ENCODE data around the gene HDGFL2.

HDGFL2 gene

DNA sequence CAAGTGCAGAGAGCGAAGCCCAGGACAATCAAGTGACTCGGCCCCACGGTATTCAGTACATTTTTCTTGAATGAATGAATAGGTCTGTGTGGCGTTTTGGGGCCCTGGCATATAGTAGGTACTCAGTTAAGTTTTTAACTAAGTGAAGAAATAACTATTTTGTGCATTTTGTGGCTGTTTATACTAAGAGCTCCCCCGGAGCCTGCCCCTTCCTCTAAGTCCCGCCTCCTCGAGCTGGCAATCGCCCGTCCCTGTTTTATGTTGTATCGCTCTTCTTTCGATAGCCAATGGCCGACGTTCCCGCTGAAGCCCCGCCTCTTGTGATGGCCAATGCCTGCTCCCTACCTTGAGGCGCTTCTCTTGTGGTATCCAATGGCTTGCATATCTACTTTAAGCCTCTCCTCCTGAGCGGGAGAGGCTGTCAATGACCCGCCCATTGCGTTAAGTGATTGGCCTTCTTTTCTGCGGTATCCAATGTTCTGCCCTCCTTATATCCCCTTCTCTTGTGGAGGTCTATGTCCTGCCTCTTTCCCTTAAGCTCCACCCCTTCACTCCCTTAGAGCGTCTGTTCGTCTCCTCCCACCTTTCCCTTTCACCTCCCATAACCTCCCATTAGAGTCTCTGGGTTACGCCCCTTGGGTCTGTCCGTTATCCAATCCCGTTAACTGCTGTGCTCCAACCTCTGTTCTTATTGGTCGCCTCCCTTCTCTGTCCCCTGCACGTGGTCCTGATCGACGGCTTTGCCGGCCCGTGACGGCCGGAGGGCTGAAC is 509 bp upstream of the HDGFL2 start:
- DNase-seq (ENCODE audit: low spot score), result peak; percentile 100

DNA sequence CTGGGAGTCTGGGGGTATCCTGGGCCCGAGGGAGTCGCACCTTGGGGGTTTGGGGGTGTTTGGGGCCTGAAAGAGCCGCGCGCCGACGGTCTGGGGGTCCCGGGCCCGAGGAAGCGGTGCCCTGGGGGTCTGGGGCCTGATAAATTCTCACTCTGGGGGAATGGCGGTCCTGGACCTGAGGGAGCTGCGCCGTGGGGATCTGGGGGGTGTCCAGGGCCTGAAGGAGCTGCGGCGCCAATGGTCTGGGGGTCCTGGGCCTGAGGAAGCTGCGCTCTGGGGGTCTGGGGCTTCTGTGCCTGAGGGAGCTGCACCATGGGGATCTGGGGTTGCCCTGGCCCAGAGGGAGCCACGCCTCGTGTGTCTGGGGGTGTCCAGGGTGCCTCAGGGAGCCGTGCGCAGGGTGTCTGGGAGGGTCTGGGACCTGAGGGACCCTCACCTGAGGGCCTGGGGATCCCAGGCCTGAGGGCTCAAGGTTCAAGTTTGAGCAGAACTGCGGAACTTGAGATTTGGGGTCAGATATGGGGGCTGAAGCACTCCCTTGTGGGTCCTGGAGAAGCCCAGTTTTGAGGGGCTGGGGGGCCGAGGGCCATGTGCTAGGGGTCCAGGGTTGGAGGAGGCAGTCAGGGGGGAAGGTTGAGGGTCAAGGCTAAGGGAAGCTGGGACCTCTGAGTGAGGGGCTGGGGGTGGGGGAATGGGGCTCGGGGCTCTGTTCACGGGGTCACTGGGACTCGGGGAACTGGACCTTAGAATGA is 1.1 kb downstream of the HDGFL2 start:
- no peak for DNase-seq (ENCODE audit: low spot score)

DNA sequence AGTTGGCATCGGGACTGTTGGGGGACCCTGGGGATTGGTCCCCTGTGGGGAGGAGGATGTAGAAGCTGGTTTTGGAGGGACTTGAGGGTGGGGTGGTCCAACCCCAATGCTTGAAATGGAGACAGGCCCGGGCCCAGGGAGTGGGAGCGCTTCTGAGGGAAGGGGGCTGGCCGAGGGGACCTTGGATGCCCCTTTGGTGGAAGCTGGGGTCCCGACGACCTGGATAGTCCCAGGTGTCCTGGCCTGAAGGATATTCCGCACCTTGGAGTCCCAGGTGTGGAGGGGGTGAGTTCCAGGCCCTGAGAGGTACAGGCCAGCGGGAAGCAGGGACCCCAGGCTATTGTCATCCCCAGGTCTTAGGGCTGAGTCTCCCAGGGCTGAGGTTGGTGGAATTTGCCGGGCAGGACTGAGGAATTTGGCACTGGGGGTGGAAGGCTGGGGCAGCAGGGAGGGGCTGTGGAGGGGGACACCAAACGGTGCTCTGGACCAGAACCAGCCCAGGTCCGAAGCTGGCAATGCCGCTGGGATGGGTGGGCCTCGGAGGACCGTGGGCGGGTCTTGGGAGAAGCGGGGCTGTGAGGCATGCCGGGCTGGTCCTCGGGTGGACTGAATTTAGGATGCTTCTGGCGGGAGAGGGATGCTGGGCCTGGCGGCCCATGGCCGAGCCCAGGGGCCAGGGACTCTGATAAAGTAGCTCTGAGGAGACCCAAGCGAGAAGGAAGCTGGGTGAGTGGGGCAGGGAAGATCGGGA is 1.8 kb downstream of the HDGFL2 start:
- no peak for DNase-seq (ENCODE audit: low spot score)

DNA sequence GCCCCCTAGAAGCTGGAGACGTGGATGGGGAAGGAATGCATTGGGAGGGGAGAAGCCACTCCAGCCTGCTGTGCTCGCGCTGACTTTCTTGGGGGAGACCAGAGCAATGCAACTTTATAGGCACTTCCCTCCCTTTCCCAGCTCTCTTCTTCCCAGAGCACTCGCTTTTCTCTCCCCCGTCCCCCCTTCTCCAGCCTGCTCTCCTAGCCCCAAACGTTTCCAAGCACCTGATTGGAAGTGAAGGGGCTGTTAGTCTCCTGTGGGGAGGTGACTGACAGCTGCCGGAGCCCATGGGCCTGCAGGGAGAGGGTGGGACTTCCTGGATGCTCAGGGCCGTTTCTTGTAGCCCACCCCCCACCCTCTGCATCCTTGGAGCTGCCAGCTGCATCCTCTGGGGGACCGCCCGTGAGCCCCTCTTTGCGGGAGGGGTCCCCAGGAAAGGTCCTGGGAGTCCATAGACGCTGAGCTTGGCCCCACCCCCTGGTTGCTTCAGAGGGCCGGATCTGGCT is 2.5 kb downstream of the HDGFL2 start:
- DNase-seq (ENCODE audit: low spot score), result peak; percentile 45

DNA sequence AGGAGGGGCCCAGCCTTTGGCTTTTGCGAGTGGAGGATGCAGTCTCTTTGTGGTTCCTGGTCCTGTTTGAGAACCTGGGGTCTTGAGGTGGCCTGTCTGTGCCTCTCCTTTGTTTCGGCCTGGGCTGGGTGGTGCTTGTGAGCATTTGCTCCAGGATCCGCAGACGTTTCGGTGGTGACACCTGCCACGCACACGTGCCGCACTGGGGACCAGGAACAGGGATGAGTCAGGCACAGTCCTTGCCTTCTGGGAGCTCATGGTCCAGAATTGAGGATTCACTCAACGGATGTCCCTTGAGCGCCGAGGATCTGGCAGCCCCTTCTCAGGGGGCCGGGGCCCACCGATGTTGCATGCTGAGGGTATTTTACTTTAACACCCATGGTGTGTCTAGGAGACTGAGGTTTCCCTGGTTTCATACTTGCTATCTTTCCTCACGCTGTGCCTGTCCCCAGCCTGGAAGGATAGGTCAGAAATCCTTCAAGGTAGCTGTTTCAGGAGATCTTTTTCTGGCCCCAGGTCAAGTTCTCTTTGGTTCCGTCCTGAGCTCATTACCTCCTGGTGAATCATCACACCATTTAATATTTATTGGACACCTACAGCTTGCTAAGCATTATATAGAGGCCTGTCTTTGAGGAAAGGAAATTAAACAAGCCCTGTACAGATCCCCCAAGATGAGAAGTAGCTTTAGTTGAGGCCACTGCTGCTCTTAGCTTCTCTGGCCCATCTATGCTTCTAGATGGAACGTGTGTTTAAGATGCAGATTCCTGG is 5.1 kb downstream of the HDGFL2 start:
- DNase-seq (ENCODE audit: low spot score), result no peak

- no peak for DNase-seq (ENCODE audit: low spot score)
Observed at GRCh38 chr19:4482721-4483364, 10.7 kb downstream of the HDGFL2 start.

DNA sequence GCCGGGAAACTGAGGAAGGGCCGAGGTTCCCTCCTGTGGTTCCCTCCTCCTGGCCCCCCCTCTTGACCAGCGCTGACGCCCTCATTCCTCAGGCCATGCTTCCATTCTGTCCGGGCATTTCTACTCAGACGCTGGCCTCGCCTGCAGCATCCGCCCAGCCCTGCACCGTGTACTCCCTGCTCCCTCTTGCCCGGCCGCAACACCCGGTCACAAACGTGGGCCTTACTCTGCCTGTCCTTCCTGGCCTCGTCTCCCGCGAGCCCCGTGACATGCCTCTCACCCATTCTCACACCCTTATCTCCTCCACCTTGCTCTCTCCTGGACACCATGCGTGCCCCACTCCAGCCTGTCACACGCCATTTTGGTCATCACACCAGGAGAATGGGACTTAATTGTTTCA is 11.3 kb downstream of the HDGFL2 start:
- no peak for DNase-seq (ENCODE audit: low spot score)

GRCh38 chr19:4487572-4487971 is 15.5 kb downstream of the HDGFL2 start:
- no peak for DNase-seq (ENCODE audit: low spot score)

GRCh38 chr19:4488496-4488895 is 16.4 kb downstream of the HDGFL2 start:
- no peak for DNase-seq (ENCODE audit: low spot score)

DNA sequence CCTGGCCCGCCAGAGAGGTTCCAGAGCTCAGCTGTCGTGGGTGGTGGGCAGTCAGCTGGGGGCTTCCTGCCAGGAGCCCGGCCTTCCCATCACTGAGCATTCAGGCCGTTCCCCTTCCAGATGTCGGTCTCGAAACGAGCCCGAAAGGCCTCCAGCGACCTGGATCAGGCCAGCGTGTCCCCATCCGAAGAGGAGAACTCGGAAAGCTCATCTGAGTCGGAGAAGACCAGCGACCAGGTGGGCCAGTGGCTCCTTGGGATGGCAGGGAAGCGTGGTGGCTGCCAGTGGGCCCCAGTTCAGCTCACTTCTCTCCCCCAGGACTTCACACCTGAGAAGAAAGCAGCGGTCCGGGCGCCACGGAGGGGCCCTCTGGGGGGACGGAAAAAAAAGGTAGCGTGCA is 19.3 kb downstream of the HDGFL2 start:
- no peak for DNase-seq (ENCODE audit: low spot score)

GRCh38 chr19:4492337-4493103 is 20.4 kb downstream of the HDGFL2 start:
- no peak for DNase-seq (ENCODE audit: low spot score)

- DNase-seq (ENCODE audit: low spot score), result no peak
Observed at GRCh38 chr19:4493104-4493928, 21.2 kb downstream of the HDGFL2 start.

DNA sequence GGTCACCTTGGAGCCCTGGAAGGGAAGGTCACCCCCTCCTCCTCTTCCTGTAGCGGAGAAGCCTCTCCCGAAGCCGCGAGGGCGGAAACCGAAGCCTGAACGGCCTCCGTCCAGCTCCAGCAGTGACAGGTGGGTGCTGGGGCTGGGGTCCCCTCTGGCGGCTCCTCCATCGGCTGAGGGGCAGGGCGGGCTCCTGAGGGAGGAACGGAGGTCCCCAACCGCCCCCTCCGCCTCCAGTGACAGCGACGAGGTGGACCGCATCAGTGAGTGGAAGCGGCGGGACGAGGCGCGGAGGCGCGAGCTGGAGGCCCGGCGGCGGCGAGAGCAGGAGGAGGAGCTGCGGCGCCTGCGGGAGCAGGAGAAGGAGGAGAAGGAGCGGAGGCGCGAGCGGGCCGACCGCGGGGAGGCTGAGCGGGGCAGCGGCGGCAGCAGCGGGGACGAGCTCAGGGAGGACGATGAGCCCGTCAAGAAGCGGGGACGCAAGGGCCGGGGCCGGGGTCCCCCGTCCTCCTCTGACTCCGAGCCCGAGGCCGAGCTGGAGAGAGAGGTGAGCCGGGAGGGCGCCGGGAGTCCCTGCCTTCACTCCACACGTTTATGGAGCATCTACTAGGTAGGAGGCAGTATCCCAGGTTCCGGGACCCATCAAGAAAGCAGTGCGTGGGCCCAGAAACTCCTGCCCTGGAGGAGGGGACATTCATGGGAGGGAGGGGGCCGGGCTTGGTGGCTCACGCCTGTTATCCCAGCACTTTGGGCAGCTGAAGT is 22.0 kb downstream of the HDGFL2 start:
- DNase-seq (ENCODE audit: low spot score), result no peak

DNA sequence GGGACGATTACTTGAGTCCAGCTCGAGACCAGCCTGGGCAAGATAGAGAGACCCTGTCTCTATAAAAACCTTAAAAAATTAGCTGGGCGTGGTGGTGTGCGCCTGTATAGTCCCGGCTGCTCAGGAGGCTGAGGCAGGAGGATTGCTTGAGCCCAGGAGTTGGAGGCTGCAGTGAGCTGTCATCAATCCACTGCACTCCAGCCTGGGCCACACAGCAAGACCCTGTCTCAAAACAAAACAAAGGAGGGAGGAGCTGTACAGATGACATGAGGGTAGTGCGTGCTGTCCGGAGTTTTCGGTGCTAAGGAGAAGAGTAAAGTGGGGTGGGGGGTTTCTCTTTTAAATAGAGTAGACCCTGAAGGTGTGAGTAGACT is 22.6 kb downstream of the HDGFL2 start:
- no peak for DNase-seq (ENCODE audit: low spot score)

GRCh38 chr19:4495471-4495870 is 23.4 kb downstream of the HDGFL2 start:
- no peak for DNase-seq (ENCODE audit: low spot score)

DNA sequence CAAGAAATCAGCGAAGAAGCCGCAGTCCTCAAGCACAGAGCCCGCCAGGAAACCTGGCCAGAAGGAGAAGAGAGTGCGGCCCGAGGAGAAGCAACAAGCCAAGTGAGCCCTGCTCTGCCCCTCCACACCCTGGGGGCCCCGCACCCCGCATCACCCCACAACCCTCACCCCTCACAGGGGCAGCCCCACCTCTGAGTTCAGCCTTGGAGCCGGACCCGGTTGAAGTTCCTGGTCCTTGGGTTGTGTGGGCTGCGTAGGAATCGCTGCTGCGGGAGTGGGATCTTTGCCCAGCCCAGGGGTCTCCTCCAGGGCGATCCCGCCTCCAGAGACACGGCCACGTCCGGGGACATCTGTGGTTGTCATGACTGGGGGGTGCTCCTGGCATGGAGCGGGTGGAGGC is 24.2 kb downstream of the HDGFL2 start:
- no peak for DNase-seq (ENCODE audit: low spot score)

- DNase-seq (ENCODE audit: low spot score), result no peak
Observed at GRCh38 chr19:4497770-4498389, 25.8 kb downstream of the HDGFL2 start.

- DNase-seq (ENCODE audit: low spot score), result no peak
Observed at GRCh38 chr19:4498694-4499093, 26.6 kb downstream of the HDGFL2 start.

DNA sequence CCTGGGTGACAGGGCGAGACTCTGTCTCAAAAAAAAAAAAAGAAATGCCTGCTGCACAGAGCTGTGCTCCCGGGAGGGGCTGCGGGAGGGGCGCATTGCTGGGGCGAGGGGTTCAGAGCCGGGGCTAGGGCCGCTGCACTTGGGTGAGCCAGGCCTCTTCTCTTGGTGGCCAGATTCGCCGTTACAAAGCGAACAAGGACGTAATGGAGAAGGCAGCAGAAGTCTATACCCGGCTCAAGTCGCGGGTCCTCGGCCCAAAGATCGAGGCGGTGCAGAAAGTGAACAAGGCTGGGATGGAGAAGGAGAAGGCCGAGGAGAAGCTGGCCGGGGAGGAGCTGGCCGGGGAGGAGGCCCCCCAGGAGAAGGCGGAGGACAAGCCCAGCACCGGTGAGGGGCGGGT is 27.2 kb downstream of the HDGFL2 start:
- no peak for DNase-seq (ENCODE audit: low spot score)

Data from globus pallidus (tissue), 1 donor.